ENCODE measurements around the gene ROR2.

- TF ChIP-seq CTCF (IDR thresholded peaks at IDR 0.05 in 8 of 11, conservative IDR thresholded peaks at IDR 0.05 in 3 of 11) (no peak), POLR2A (IDR thresholded peaks at IDR 0.05) (no peak), POLR2AphosphoS5 (IDR thresholded peaks at IDR 0.05) (no peak)
These were observed 29.2 kb downstream of the ROR2 start for GRCh38 chr9:91920630-91921350.
